A549 (cell line): ENCODE results near the gene CADM1. TPM values are rescaled to one million over a fixed set of nuclear protein-coding genes. Genes with fewer than 3 reads are reported as not detected.

Source experiments
- ATAC-seq, 2 experiments: fragments of 200-7000 bp in 1 of 2; fragments of >200 bp in 1 of 2; cut with Nextera tagmentation in 1 of 2; cut with Tn5 transposase in 1 of 2; 3 replicates each; pipeline versions ENCODE4 v1.8.0 to v1.9.1; 2018 to 2020; ENCODE audit warnings: mild to moderate bottlenecking in 1 of 2, moderate library complexity in 1 of 2
- CTCF ChIA-PET: fragments of 300-600 bp; sonication (Branson Sonifier 250); formaldehyde crosslinking; extraction: SDS; loops from one replicate; lab custom pipeline; 2021; ENCODE audit warnings: antibody characterized with exemption, inconsistent platforms; lab: Yijun Ruan, JAX
- POLR2A ChIA-PET: fragments of 350-600 bp; formaldehyde crosslinking; extraction: SDS; loops from one replicate; lab custom pipeline; 2021; ENCODE audit warnings: antibody characterized with exemption, inconsistent platforms; lab: Yijun Ruan, JAX
- DNase-seq, 2 experiments: peaks; one replicate each; pipeline versions ENCODE4 v3.0.0 to v3.0.0-alpha.2; 2011 to 2016; ENCODE audit warnings: low read depth in 1 of 2, low spot score in 1 of 2
- FAIRE-seq: peaks from 2 replicates; lab custom pipeline; 2011; peaks lifted over from hg19 to GRCh38; lab: Jason Lieb, UNC
- H3K27ac ChIP-seq, 2 experiments: fragments of >200 bp; sonication (Bioruptor Twin); formaldehyde crosslinking; 3 replicates each; pipeline ENCODE4 v1.5.1; 2016 to 2017
- H3K4me1 ChIP-seq: fragments of >200 bp; sonication (Bioruptor Twin); formaldehyde crosslinking; 3 replicates; pipeline ENCODE4 v1.6.1; 2016
- H3K4me2 ChIP-seq: fragments of >200 bp; sonication (Bioruptor Twin); formaldehyde crosslinking; 3 replicates; pipeline ENCODE4 v1.6.1; 2016
- H3K4me3 ChIP-seq: fragments of >200 bp; sonication (Bioruptor Twin); formaldehyde crosslinking; 3 replicates; pipeline ENCODE4 v1.5.1; 2016
- H3K9me3 ChIP-seq: fragments of >200 bp; sonication (Bioruptor Twin); formaldehyde crosslinking; 3 replicates; pipeline ENCODE4 v1.6.1; 2016
- BCL3 ChIP-seq: fragments of >200 bp; sonication (Bioruptor Twin); formaldehyde crosslinking; IDR thresholded peaks from 3 replicates; pipeline ENCODE4 v1.6.1; 2016
- CBX8 ChIP-seq: fragments of 200-600 bp; sonication (generic); IDR thresholded peaks from 2 replicates; pipeline ENCODE4 v1.6.1; 2016
- CEBPB ChIP-seq, 2 experiments: fragments of >200 bp in 1 of 2; sonication (Bioruptor Twin) in 1 of 2; formaldehyde crosslinking in 1 of 2; IDR thresholded peaks; 2 replicates each; pipeline ENCODE4 v1.6.1; 2012 to 2016
- CHD4 ChIP-seq: fragments of 200-600 bp; sonication (generic); IDR thresholded peaks from 2 replicates; pipeline ENCODE4 v1.6.1; 2016; ENCODE audit warnings: antibody characterized with exemption, mild to moderate bottlenecking, borderline replicate concordance
- EHMT2 ChIP-seq: fragments of 200-600 bp; sonication (generic); IDR thresholded peaks from 2 replicates; pipeline ENCODE4 v1.6.1; 2016; ENCODE audit warnings: antibody characterized with exemption, low read depth, mild to moderate bottlenecking, moderate library complexity
- EP300 ChIP-seq, 2 experiments: fragments of >200 bp; sonication (Bioruptor Twin); formaldehyde crosslinking; IDR thresholded peaks; 2 replicates in 1 of 2; 3 replicates in 1 of 2; pipeline ENCODE4 v1.6.1; 2016 to 2017
- ESRRA ChIP-seq: fragments of 150-350 bp; IDR thresholded peaks from 2 replicates; pipeline ENCODE4 v1.6.1; 2014; ENCODE audit warnings: mild to moderate bottlenecking, low read length, borderline replicate concordance
- GATA3 ChIP-seq: IDR thresholded peaks from 2 replicates; pipeline ENCODE4 v1.6.1; 2012; ENCODE audit warnings: borderline replicate concordance
- HEYL ChIP-seq: fragments of 250-450 bp; sonication (Bioruptor Pico); IDR thresholded peaks from 2 replicates; pipeline ENCODE4 v1.8.0; 2021; ENCODE audit warnings: mild to moderate bottlenecking, moderate library complexity
- HOXB5 ChIP-seq: fragments of 250-450 bp; sonication (Bioruptor Pico); IDR thresholded peaks from 2 replicates; pipeline ENCODE4 v1.5.0; 2020; ENCODE audit warnings: mild to moderate bottlenecking, moderate library complexity
- JUNB ChIP-seq: fragments of >200 bp; sonication (Bioruptor Twin); formaldehyde crosslinking; IDR thresholded peaks from 2 replicates; pipeline ENCODE4 v1.6.1; 2016
- KDM1A ChIP-seq: fragments of 200-600 bp; sonication (generic); IDR thresholded peaks from 2 replicates; pipeline ENCODE4 v1.6.1; 2016; ENCODE audit warnings: low read depth, mild to moderate bottlenecking
- MAZ ChIP-seq: fragments of 150-350 bp; IDR thresholded peaks from 2 replicates; pipeline ENCODE4 v1.6.1; 2014; ENCODE audit warnings: antibody characterized with exemption, low read depth, low read length, borderline replicate concordance
- NFE2L2 ChIP-seq: fragments of 150-350 bp; conservative IDR thresholded peaks from 2 replicates; pipeline ENCODE4 v1.6.1; 2014; ENCODE audit warnings: low read length
- NR3C1 ChIP-seq: fragments of >200 bp; sonication (Bioruptor Twin); formaldehyde crosslinking; IDR thresholded peaks from 3 replicates; pipeline ENCODE4 v1.6.1; 2017
- POLR2A ChIP-seq: IDR thresholded peaks from 2 replicates; pipeline ENCODE4 v1.6.1; 2012; ENCODE audit warnings: mild to moderate bottlenecking, low read length
- RARB ChIP-seq: fragments of 250-450 bp; sonication (Bioruptor Pico); IDR thresholded peaks from 2 replicates; pipeline ENCODE4 v1.8.0; 2021; ENCODE audit warnings: mild to moderate bottlenecking, moderate library complexity
- RCOR1 ChIP-seq: fragments of 150-350 bp; IDR thresholded peaks from 2 replicates; pipeline ENCODE4 v1.6.1; 2014; ENCODE audit warnings: antibody characterized with exemption, low read length, low read depth
- REST ChIP-seq: fragments of 200-600 bp; sonication (generic); IDR thresholded peaks from 2 replicates; pipeline ENCODE4 v1.6.1; 2016; ENCODE audit warnings: antibody characterized with exemption, mild to moderate bottlenecking, moderate library complexity
- RFX5 ChIP-seq: fragments of 450-650 bp; IDR thresholded peaks from 2 replicates; pipeline ENCODE4 v1.7.1; 2014; ENCODE audit warnings: antibody characterized with exemption, mild to moderate bottlenecking, moderate library complexity
- SREBF2 ChIP-seq: fragments of 450-650 bp; IDR thresholded peaks from 2 replicates; pipeline ENCODE4 v1.6.1; 2014; ENCODE audit warnings: mild to moderate bottlenecking, moderate library complexity
- TFCP2L1 ChIP-seq: fragments of 250-450 bp; sonication (Bioruptor Pico); IDR thresholded peaks from 2 replicates; pipeline ENCODE4 v1.5.0; 2021; ENCODE audit warnings: mild to moderate bottlenecking
- TP53 ChIP-seq: fragments of 250-450 bp; sonication (Bioruptor Pico); IDR thresholded peaks from 2 replicates; pipeline ENCODE4 v1.5.0; 2021; ENCODE audit warnings: mild to moderate bottlenecking, moderate library complexity
- ZFP36 ChIP-seq: fragments of 450-650 bp; IDR thresholded peaks from 2 replicates; pipeline ENCODE4 v1.6.1; 2014; ENCODE audit warnings: borderline replicate concordance; ENCODE audit not compliant: partially characterized antibody
- ZSCAN20 ChIP-seq: fragments of 250-450 bp; sonication (Bioruptor Pico); IDR thresholded peaks from 2 replicates; pipeline ENCODE4 v1.8.0; 2022; ENCODE audit warnings: mild to moderate bottlenecking, moderate library complexity
- WGBS: methylation state at CpG from one replicate; pipeline ENCODE4 v1.1.6; 2017; ENCODE audit errors: missing lambda C conversion rate; 5-methylcytosine and 5-hydroxymethylcytosine counted together
- polyA plus RNA-seq, 4 experiments: library from polyadenylated mRNA; depleted of rRNA in 3 of 4; stranded (reverse); fragments of >200 nt; fragmentation: RNase III in 1 of 4; extraction: RNeasy Plus Mini Kit Qiagen cat#74134 plus additional on column Dnase treatment in 1 of 4; gene quantifications; 2 replicates in 3 of 4; 3 replicates in 1 of 4; pipeline ENCODE4 v1.2.3, GENCODE V29; 2011 to 2017
- TF ChIP-seq, protein P1 (sequence below): fragments of 250-450 bp; sonication (Bioruptor Pico); IDR thresholded peaks from 2 replicates; pipeline ENCODE4 v1.5.0; 2020; ENCODE audit warnings: low read depth, mild to moderate bottlenecking, moderate library complexity
- TF ChIP-seq, protein P2 (sequence below): fragments of 150-350 bp; IDR thresholded peaks from 2 replicates; pipeline ENCODE4 v1.6.1; 2014; ENCODE audit warnings: low read depth, mild to moderate bottlenecking, low read length
- TF ChIP-seq, protein P3 (sequence below): IDR thresholded peaks from 2 replicates; pipeline ENCODE4 v1.6.1; 2012; ENCODE audit warnings: low read depth, borderline replicate concordance
- TF ChIP-seq, protein P4 (sequence below): IDR thresholded peaks from 2 replicates; pipeline ENCODE4 v1.6.1; 2012

Gene CADM1
- polyA plus RNA-seq, 2 of the 4 experiments (the other 2 are of a cell fraction), result 33.4 to 36.7 TPM

GRCh38 chr11:115194802-115195110, 309.5 kb downstream of the CADM1 start:
- Histone ChIP-seq H3K27ac (no peak overlapping the region), H3K4me3 (no peak overlapping the region), H3K4me1 (no peaks in the 10 kb centered on the region; the same call in 2 of the 3 replicates), H3K4me2 (no peak overlapping the region), H3K9me3 (no peaks in the 10 kb centered on the region)
- ATAC-seq, result no peak
- no peak for DNase-seq
- WGBS, result 91% methylated on average over 5 of the region's 5 CpGs
- FAIRE-seq, result no peak
- TF ChIP-seq RFX5, result no peak
- TF ChIP-seq CEBPB (IDR thresholded peaks at IDR 0.05), result no peak
- TF ChIP-seq EHMT2, result no peak
- no peak for TF ChIP-seq ZSCAN20 (CRISPR knock-in tag)
- TF ChIP-seq CBX8, result no peak
- no peak for TF ChIP-seq NFE2L2
- TF ChIP-seq GATA3, result no peak
- TF ChIP-seq ZFP36, result no peak
- TF ChIP-seq POLR2A, result no peak
- TF ChIP-seq, protein P1, sequence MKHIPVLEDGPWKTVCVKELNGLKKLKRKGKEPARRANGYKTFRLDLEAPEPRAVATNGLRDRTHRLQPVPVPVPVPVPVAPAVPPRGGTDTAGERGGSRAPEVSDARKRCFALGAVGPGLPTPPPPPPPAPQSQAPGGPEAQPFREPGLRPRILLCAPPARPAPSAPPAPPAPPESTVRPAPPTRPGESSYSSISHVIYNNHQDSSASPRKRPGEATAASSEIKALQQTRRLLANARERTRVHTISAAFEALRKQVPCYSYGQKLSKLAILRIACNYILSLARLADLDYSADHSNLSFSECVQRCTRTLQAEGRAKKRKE (CRISPR knock-in tag), result no peak
- no peak for TF ChIP-seq ESRRA
- TF ChIP-seq BCL3, result no peak
- no peak for TF ChIP-seq CHD4
- no peak for TF ChIP-seq JUNB
- TF ChIP-seq HEYL (CRISPR knock-in tag), result no peak
- POLR2A ChIA-PET, result no interaction called here
- CTCF ChIA-PET, result interaction anchor here (1.0 kb wide), 1 partner anchor 14 kb away, joined by 3 read pairs; no protein-coding TSS in a partner anchor

- ChIA-PET CTCF (no interaction called here), POLR2A (no interaction called here)
- ATAC-seq (no peak), DNase-seq (no peak), FAIRE-seq (no peak)
- no peak overlapping the region for H3K27ac ChIP-seq
- no peaks in the 10 kb centered on the region for H3K9me3 ChIP-seq
- WGBS, result 88% methylated on average over 15 of the region's 15 CpGs
- no peak overlapping the region for H3K4me2 ChIP-seq
- no peak overlapping the region for H3K4me3 ChIP-seq
- TF ChIP-seq KDM1A, result no peak
- no peak for TF ChIP-seq POLR2A
- no peak for TF ChIP-seq HOXB5 (CRISPR knock-in tag)
- TF ChIP-seq TP53, result no peak
- no peak for TF ChIP-seq RARB (CRISPR knock-in tag)
- no peak for TF ChIP-seq GATA3
- no peak for TF ChIP-seq RCOR1
- TF ChIP-seq CHD4, result no peak
- no peak for TF ChIP-seq ZFP36
- TF ChIP-seq, protein P2, sequence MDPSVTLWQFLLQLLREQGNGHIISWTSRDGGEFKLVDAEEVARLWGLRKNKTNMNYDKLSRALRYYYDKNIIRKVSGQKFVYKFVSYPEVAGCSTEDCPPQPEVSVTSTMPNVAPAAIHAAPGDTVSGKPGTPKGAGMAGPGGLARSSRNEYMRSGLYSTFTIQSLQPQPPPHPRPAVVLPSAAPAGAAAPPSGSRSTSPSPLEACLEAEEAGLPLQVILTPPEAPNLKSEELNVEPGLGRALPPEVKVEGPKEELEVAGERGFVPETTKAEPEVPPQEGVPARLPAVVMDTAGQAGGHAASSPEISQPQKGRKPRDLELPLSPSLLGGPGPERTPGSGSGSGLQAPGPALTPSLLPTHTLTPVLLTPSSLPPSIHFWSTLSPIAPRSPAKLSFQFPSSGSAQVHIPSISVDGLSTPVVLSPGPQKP, result no peak
- TF ChIP-seq, protein P3, sequence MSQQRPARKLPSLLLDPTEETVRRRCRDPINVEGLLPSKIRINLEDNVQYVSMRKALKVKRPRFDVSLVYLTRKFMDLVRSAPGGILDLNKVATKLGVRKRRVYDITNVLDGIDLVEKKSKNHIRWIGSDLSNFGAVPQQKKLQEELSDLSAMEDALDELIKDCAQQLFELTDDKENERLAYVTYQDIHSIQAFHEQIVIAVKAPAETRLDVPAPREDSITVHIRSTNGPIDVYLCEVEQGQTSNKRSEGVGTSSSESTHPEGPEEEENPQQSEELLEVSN, result no peak
- no peak for TF ChIP-seq SREBF2
- no peak for TF ChIP-seq EHMT2
- TF ChIP-seq NR3C1, result no peak
- TF ChIP-seq EP300 (IDR thresholded peaks at IDR 0.05), result no peak
- TF ChIP-seq JUNB, result no peak
- TF ChIP-seq REST, result no peak
- TF ChIP-seq, protein P4, sequence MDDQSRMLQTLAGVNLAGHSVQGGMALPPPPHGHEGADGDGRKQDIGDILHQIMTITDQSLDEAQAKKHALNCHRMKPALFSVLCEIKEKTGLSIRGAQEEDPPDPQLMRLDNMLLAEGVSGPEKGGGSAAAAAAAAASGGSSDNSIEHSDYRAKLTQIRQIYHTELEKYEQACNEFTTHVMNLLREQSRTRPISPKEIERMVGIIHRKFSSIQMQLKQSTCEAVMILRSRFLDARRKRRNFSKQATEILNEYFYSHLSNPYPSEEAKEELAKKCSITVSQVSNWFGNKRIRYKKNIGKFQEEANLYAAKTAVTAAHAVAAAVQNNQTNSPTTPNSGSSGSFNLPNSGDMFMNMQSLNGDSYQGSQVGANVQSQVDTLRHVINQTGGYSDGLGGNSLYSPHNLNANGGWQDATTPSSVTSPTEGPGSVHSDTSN, result no peak
- no peak for TF ChIP-seq MAZ
- TF ChIP-seq TFCP2L1 (CRISPR knock-in tag), result no peak
- TF ChIP-seq, all 56 proteins: peak for 0
- no peaks in the 10 kb centered on the region; the same call in 2 of the 3 replicates for H3K4me1 ChIP-seq
These were observed 310.1 kb downstream of the CADM1 start for GRCh38 chr11:115193914-115194801.
